CMK (cell line): Measurements from ENCODE around the gene SDR42E2.
"Not testable (repeated sequence)": the region's sequence is repeated elsewhere in the genome, so short reads cannot be mapped to it uniquely, and the experiment has no call there.

Experiments
- DNase-seq: peaks from one replicate; pipeline ENCODE4 v3.0.0-alpha.2; 2010; ENCODE audit warnings: low read depth

The SDR42E2 gene

DNA sequence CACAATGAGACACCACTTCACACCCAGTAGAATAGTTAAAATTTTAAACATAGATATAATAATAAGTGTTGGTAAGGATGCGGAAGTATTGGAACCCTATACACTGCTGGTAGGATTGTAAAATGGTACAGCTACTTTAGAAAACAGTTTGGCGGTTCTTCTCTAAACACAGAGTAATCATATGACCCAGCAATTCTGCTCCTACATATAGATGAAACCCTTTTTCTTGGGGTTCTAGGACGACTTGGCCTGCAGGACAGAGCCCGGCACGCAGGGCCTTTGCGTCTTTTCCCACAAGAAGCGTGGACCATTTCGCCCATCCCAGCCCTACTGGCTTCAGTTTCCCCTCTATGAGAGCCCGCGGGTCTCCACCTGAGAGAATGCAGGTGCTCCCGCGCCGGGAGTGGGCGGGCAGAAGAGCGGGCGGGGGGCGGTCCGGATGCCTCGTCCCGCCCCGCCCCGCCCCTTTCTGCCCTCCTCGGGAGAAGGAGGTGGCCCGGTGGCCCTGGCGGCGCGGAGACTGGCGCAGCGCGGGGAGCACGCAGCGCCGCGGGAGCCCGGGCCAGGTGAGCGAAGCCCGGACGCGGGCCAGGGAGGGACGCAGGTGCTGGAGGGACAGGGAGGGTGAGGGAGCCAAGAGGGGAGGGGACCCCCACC lies at the start of gene SDR42E2:
SDR42E2 (plus strand) TSS at position 508 of the 657 bp plus-strand sequence. CDS start 3,077 bp downstream, outside the sequence.
- no peak for DNase-seq

DNA sequence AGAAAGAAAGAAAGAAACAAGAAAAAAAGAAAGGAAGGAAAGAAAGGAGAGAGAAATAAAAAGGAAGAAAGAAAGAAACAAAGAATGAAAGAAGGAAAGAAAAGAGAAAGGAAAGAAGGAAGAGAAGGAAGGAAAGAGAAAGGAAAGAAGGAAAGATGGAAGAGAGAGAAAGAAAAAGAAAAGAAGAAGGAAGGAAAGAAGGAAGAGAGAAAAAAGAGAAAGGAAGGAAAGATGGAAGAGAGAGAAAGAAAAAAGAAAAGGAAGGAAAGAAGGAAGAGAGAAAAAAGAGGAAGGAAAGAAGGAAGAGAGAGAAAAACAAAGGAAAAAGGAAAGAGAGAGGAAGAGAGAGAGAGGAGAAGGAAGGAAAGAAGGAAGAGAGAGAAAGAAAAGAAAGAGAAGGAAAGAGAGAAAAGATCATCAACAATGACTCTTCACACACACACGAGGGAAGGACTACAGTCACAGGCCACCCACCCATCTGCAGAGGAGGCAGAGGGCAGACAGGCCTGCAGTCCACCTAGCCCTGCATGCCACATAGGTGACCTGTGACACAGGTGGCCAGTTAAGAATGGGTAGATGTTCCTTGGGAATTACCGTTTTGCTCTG lies 46.1 kb upstream of the SDR42E2 start:
- no peak for DNase-seq

DNA sequence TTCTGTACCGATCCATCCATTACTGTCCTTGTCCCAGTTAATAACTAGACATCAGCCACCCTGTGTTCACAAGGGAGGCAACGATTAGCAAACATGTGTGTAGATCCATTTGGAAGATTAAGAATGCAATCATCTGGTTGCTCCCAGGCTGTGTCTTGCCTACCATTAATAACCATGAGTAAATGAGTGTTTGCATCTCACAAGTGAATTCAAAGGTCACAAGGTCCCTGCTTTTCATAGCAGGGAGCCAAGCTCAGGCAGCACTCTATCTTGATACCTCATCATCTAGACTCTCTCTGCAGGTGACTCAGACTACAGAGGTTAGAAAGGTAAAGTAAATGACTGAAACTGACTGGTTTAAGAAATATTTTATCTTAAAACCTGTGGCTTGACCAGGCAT lies 44.7 kb upstream of the SDR42E2 start:
- DNase-seq, result no peak

DNA sequence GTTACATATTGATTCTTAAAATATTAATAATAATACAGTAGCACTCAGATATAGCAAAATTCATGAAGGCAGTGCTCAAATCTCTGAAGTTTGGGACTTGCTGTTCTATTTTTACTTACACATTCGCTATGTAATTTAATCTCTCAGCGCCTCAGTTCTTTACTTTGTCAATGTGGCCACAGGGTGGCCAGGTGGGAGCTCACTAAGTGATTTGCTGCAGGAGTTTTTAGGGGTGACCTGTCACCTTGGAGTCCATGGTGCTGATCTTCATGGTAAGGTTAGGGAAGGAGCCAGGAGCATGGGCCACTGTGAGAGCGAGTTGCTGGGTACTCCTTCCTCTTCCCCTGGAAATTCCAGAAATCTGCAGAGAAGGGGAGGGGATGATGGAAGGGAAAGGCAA lies 41.9 kb upstream of the SDR42E2 start:
- no peak for DNase-seq

DNA sequence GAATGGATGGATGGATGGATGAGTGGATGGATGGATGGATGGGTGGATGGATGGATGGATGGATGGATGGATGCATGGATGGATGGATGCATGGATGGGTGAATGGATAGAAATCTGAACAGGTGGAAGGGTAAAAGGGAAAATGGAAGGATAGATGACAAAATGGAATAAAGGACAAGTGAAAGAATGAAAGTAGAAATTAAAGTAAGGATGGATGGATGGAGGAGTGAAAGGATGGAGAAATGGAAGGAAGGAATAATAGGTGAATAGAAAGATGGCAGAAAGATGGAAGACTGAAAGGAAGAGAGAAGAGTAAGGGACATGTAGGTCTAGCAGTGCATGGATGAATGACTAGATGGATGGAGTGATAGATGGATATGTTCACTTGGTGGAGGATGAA lies 40.1 kb upstream of the SDR42E2 start:
- DNase-seq, result no peak

DNA sequence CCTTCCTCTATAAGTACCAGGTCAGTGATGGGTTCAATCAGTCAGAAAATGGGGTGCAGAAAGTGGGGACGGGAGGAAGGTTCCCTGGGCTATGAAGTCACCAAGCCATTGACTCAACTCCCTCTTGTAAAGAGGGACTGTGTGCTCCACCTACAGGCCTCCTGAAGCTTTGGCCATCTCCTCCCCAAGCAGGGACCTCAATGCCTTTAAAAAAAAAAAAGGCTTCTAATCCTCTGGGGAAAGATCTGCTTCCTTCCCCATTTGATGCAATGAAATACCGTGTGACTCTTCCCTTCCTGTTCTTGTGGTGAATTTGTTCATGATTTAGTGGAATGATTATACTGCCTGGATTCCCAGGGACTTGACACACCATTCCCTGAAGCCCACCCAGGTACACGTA lies 39.2 kb upstream of the SDR42E2 start:
- no peak for DNase-seq

DNA sequence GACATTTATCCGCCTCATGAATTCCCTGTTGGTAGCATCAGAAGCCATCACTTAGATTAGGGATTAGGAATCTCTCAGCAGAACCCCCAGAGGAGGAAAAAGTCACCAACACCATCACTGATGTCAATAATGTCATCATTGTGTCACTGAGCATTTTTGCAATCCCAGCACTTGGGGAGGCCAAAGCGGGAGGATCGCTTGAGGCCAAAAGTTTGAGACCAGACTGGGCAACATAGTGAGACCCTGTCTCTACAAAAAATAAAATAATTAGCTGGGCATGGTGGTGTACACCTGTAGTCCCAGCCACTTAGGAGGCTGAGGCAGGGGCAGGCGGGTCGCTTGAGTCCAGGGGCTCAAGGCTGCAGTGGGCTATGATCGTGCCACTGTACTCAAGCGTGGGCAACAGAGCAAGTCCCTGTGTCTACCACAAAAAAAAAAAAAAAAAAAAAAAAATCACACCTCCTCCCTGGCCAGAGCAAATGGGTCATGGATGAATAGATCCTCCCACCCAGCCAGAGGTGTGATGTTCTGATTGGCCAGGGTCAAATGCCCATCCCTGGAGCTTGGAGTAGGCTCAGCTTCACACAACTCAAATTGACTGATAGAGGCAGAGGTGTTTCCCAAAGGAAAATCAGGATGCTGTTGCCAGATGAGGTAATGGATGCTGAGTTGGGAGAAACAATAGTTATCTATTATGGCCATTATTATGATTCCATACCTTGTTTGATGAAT lies 38.4 kb upstream of the SDR42E2 start:
- no peak for DNase-seq

DNA sequence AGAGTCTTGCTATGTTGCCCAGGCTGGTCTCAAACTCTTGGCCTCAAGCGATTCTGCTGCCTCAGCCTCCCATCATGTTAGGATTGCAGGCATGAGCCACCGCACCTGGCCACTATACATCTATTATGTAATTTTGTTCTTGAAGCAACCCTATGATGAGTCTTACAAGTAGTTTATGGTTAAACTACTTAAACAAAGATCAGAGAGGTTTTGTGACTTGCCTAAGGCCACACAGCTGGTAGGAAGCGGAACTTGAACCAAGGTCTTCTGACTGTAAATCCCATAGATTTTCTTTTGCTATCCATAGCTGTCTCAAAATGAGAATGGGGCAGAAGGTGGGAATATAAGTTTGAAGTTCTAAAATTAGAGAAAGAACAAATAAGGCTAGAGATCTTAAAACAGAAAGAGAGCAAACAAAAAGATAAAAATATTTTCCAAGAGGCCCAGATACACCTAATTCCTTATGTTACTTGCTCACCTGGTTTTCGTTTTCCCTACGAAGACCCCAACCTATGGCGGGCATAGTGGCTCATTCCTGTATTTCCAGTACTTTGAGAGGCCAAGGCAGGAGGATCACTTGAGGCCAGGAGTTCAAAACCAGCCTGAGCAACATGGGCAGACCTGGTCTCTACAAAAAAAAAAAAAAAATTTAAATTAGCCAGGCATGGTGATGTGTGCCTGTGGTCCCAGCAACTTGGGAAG lies 37.6 kb upstream of the SDR42E2 start:
- DNase-seq, result no peak

DNA sequence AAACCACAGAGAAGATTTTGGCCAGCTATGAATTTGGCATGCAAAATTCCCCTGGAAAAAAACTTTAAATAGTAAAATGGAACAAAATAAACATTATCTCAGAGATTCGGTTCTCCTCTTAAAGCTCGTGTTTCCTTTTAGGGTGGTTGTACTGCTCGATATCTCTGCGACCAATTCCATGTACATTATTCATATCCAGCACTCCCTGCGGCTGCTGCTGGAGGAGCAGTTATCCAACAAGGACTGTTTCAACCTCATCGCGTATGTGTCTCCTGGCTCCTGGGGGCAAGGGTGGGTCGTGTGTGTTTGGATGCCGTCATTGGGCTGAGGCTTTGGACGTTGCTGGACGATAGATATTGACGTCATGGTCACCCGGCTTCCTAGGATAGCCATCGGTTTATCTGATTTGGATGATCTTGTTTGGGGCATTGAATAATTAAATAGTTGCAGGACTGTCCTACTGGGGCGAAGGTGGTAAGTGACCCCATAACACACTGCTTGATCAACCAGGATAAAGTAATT lies 36.2 kb upstream of the SDR42E2 start:
- DNase-seq, result no peak

DNA sequence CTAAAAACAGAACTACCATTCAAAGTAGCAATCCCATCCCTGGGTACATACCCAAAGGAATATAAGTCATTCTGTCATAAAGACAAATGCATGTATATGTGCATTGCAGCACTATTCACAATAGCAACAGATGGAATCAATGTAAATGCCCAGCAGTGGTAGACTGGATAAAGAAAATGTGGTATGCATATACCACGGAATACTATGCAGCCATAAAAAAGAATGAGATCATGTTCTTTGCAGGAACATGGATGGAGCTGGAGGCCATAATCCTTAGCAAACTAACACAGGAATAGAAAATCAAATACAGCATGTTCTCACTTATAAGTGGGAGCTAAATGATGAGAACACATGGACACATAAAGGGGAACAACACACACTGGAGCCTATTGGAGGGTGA lies 33.8 kb upstream of the SDR42E2 start:
- not testable (repeated sequence) for DNase-seq

DNA sequence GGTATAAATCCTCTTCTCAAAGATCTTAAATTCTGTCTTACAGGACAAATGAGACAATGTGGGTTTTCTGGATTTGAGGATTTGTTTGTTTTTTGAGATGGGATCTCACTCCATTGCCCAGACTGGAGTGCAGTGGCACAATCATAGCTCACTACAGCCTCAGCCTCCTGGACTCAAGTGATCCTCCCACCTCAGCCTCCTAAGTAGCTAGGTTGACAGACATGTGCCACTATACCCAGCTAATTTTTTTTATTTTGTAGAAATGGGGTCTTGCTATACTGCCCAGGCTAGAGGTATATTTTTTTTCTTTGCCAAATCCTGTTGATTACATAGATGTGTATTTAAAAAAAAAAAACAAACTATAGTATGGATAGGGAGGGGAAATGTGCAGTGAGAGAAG lies 31.8 kb upstream of the SDR42E2 start:
- no peak for DNase-seq

DNA sequence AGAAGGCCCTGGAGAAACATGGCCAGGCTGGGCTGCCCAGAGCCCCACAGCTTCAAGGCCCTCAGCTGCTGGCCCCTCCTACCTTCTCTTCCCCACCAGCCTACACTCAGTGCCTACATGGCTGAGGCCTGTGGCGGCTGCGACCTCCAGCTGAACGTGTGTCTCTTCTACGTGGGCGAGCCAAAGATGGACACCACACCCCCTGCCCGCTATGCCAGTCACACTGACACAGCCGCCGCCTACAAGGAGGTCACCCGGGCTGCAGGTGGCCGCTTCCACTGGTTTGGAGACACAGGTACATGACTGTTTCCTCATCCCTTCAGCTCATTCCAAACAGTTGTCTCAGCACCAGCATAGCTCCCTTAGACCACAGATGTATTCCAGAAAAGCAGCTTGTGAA lies 29.5 kb upstream of the SDR42E2 start:
- DNase-seq, result no peak

DNA sequence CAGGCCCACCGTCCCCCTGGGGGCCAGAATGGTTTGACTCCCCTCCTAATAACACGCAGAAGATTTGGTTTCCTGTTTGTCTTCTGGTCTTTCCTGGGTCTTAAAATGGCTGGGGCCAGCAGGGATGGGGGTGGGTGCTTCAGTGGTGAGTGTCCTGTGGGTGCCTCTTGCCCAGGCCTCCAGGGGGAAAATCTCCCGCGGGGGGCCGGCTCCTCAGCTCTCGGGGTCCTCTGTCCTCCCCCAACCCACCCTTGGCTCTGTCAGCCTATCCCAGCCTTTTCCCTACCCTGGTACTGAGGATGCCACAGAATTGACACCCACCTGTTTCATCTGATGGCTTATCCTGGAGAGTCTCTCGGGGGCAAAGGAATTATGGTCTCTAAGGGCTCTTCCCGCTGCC lies 23.8 kb upstream of the SDR42E2 start:
- DNase-seq, result no peak

DNA sequence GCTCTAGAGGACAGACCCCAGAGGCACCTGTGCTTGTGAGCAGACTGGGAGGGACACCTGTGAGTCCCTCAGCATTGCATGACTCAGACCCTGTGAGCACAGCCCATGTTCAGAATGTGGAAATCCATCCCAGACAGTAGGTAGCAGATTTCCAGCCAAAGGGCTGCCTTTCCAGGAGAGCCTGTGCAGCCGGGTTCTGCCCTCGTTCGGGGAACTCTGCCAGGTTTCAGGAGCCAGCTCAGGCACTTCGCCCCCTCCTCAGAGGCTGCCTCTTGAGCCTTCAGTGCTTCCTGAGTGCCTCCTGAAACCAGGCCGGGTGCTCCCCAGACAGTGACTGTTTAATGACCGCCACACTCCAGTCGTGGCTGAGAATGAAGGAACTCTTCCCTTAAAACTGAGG lies 23.3 kb upstream of the SDR42E2 start:
- DNase-seq, result no peak

DNA sequence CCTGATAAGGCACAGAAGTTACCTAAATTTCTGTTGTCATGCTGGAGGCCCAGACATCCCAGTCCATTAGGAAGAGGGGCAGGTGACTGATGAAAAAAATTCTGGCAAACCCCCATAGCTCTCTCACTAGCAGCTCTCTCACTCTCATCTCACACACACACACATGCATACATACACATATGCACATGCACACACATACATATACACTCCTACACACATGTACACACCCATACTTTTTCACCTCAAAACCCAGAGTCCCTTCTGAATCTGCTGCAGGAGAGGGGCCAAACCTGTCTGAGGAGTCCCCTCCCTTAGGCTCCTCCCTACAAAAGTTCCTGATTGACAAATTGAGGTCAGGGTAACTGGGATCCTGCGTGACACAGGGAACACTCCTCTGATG lies 22.6 kb upstream of the SDR42E2 start:
- DNase-seq, result no peak

DNA sequence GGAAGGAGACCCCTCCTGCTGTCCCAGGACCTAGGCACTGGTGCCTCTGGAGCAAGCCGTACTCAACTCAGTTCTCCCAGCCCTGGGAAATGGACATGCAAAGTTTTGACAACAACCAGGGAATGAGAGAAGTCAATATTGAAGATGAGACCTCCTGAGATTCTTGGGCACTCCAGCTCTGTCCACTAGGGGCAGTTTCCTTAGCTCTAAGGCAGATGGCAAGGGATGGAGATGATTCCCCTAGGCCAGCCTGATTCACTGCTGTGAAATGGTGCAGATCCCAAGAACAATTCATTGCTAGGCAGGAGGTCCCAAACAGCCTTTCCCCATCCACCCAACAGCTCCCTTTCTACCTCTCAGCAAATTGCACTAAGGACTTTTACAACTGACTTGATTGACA lies 20.5 kb upstream of the SDR42E2 start:
- DNase-seq, result no peak

DNA sequence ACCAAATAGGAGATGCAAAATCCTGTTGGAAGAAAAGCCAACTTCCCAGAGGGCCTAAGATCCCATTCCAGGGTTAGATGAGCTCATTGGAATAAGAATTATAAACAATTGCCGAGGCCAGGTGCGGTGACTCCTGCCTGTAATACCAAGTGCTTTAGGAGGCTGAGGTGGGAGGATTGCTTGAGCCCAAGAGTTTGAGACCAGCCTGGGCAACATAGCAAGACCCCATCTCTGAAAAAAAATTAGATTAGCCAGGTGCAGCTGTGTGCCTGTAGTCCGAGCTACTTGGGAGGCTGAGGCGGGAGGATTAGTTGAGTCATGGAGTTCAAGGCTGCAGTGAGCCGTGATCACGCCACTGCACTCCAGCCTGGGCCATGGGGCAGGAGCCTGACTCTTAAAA lies 17.8 kb upstream of the SDR42E2 start:
- DNase-seq, result no peak

DNA sequence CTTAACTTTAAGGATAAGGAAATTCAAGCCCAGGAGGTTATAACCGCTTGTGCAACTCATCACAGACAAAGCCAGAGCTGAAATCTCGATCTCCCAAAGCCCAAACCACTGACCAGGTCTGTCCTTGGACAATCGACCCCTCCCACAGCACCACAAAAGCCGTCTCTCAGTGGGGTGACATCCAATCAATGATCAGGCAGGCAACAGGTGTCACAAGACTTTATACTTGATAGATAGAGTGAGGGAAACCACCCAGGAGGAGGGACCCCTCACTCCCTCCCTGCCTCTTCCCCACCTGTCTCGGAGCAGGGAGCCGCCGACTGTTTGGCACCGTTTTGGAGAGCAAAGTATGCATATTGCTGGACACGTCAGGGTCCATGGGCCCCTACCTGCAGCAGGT lies 14.5 kb upstream of the SDR42E2 start:
- DNase-seq, result no peak

DNA sequence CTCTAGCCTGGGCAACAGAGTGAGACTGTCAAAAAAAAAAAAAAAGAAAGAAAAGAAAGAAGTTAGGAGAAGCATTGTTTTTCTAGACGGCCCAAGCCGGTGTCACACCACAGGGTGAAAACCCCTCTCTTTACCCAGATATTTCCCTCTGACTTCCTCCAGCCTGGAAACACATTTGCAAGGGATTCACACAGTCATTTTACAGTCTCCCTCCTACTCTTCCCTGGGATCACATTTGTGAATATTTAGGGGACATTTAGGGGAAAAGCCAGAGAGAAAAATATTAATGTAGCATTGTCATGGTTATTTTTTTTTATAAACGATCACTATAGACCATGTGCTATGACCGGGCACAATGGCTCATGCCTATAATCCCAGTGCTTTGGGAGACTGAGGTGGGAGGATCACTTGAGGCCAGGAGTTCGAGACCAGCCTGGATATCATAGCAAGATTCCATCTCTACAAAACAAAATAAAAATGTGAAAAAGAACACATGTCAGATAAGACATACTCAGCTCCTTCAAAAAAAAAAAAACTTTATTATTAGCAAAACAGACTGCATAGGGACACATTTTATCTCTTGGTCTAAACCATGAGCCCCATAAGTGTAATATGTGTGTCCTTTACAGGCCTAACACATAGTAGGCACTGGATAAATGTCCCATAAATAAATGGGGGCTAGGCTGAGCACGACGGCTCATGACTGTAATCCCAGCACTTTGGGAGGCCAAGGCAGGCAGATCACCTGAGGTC lies 10.9 kb upstream of the SDR42E2 start:
- DNase-seq, result no peak

DNA sequence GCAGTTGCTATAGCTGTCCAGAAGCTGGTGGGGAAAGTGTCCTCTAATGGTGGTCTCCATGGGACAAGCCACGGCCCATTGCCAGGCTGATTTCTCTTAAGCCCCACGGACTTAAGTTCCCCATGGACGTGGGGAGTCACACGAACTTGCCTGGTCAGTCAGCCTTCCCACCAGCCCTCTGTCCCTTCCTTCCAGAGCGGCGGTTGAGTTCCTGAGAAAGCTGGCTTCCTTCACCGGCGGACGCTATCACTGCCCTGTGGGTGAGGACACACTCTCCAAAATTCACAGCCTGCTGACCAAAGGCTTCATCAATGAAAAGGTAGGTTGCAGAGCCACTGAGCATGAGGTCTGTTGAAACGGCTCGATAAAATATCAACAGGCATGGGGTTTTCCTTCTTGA lies 10.0 kb upstream of the SDR42E2 start:
- no peak for DNase-seq

DNA sequence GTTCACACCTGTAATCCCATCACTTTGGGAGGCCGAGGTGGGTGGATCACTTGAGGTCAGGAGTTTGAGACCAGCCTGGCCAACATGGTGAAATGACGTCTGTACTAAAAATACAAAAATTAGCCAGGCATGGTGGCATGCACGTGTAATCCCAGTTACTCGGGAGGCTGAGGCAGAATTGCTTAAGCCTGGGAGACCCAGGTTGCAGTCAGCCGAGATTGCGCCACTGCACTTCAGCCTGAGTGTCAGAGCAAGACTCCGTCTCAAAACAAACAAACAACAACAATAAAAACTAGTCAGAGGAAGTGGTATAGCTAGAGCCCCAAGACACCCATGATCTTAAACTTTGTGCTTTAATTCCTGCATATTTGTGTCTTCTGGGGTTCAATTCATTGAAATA lies 9.2 kb upstream of the SDR42E2 start:
- not testable (repeated sequence) for DNase-seq

DNA sequence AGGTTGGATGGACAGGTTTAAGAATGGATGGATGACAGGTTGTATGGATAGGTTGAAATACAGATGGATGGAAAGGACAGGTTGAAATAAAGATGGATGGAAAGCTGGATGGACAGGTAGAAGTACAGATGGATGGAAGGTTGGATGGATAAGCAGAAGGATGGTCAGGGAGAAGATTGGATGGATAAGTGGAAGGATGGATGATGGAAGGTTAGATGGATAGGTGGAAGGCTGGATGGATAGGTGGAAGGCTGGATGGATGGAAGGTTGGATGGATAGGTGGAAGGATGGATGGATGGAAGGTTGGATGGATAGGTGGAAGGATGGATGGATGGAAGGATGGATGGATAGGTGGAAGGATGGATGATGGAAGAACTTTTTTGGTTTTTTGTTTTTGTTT lies 905 bp upstream of the SDR42E2 start:
- DNase-seq, result no peak
